GM12892 (cell line): ENCODE measurements around the gene NFRKB.

Experiments
- POLR2A ChIP-seq: IDR thresholded peaks from 2 replicates; pipeline ENCODE4 v1.6.1; 2011; ENCODE audit warnings: low read depth, low read length, control low read depth
- POLR2AphosphoS5 ChIP-seq: IDR thresholded peaks from 2 replicates; pipeline ENCODE4 v1.6.1; 2011; ENCODE audit warnings: low read depth, low read length, control low read depth
- TAF1 ChIP-seq: IDR thresholded peaks from 2 replicates; pipeline ENCODE4 v1.6.1; 2011; ENCODE audit warnings: low read depth, mild to moderate bottlenecking, control low read depth, low read length, borderline replicate concordance

GRCh38 chr11:129894278-129895125 lies 876 bp downstream of the NFRKB start:
- no peak for TF ChIP-seq TAF1
- no peak for TF ChIP-seq POLR2AphosphoS5
- no peak for TF ChIP-seq POLR2A
